Heart left ventricle (tissue), 16 donors: ENCODE results near the gene ZNF202. TPM values are rescaled to one million over a fixed set of nuclear protein-coding genes. Genes with fewer than 3 reads are reported as not detected.

Source experiments
- ATAC-seq, 4 donors: fragments of 200-7000 bp; cut with Tn5 transposase; one replicate each; pipeline ENCODE4 v1.9.1; 2020 to 2022; ENCODE audit warnings: moderate library complexity in 4 of 4, mild to moderate bottlenecking in 3 of 4, moderate number of reproducible peaks in 1 of 4
- DNase-seq, 5 donors: peaks; one replicate each; pipeline ENCODE4 v3.0.0-alpha.2; 2020
- H3K27ac ChIP-seq, 12 donors: fragments of 200-600 bp; sonication (generic) in 4 of 12; one replicate each; pipeline versions ENCODE4 v1.5.0 to v1.8.0; 2016 to 2022; ENCODE audit warnings: mild to moderate bottlenecking in 2 of 12
- H3K27me3 ChIP-seq, 9 donors: fragments of 200-600 bp; sonication (generic) in 2 of 9; one replicate each; pipeline versions ENCODE4 v1.5.1 to v1.8.0; 2016 to 2022; ENCODE audit warnings: mild to moderate bottlenecking in 3 of 9
- H3K36me3 ChIP-seq, 9 donors: fragments of 200-600 bp; sonication (generic) in 2 of 9; one replicate each; pipeline versions ENCODE4 v1.5.0 to v1.8.0; 2018 to 2022; ENCODE audit warnings: mild to moderate bottlenecking in 2 of 9
- H3K4me1 ChIP-seq, 12 donors: fragments of 200-600 bp; sonication (generic) in 4 of 12; one replicate each; pipeline versions ENCODE4 v1.5.0 to v1.8.0; 2016 to 2022; ENCODE audit warnings: mild to moderate bottlenecking in 3 of 12
- H3K4me3 ChIP-seq, 12 donors: fragments of 200-600 bp; sonication (generic) in 4 of 12; one replicate each; pipeline versions ENCODE4 v1.5.0 to v1.8.0; 2017 to 2022; ENCODE audit warnings: mild to moderate bottlenecking in 9 of 12, moderate library complexity in 4 of 12
- H3K9me3 ChIP-seq, 12 donors: fragments of 200-600 bp; sonication (generic) in 4 of 12; one replicate each; pipeline versions ENCODE4 v1.5.0 to v1.8.0; 2016 to 2022; ENCODE audit warnings: mild to moderate bottlenecking in 1 of 12
- CTCF ChIP-seq, 12 donors: fragments of 200-600 bp; sonication (generic) in 4 of 12; IDR thresholded peaks; one replicate each; pipeline versions ENCODE4 v1.5.0 to v1.8.0; 2018 to 2022; ENCODE audit warnings: antibody characterized with exemption in 12 of 12, mild to moderate bottlenecking in 5 of 12
- POLR2A ChIP-seq, 2 donors: fragments of 450-650 bp; IDR thresholded peaks; one replicate each; pipeline ENCODE4 v1.6.1; 2017; ENCODE audit warnings: antibody characterized with exemption in 2 of 2, mild to moderate bottlenecking in 2 of 2, moderate library complexity in 2 of 2
- WGBS, 4 donors: extraction: QIAGEN DNeasy Blood & Tissue Kit in 2 of 4; methylation state at CpG; one replicate each; pipeline versions ENCODE4 v1.1.5 to v1.1.7; 2013 to 2018; 5-methylcytosine and 5-hydroxymethylcytosine counted together
- intact Hi-C, 10 donors: fragments of 100-400 bp; cut with DNase I; formaldehyde crosslinking; loops; one replicate each; pipeline versions ENCODE4 v1.11.1 to v1.14.2; 2022
- polyA plus RNA-seq, 2 donors: library from polyadenylated mRNA; stranded (reverse); fragments of 200-250 nt; gene quantifications; one replicate each; pipeline ENCODE4 v1.2.3, GENCODE V29; 2013
- total RNA-seq, 9 donors: library from RNA; depleted of rRNA in 2 of 9; stranded (reverse); fragments of >200 nt in 2 of 9; fragmentation: NEBNext Ultra II Directional in 3 of 9; extraction: Animal tissue kit (Norgen Biotek cat#: 25700) in 3 of 9; gene quantifications; one replicate each; pipeline versions ENCODE4 v1.1.0 to v1.2.4, GENCODE V29; 2016 to 2023
- donor health status: ischemic (EF 13 %, LVEDD 7.1; RV severe dilation, severe dysfunction).
- donor health status: healthy with polysubstance abuse.
- donor health status: DM: no; HTN: yes; CAD: no.
- donor health status: DM: no; HTN: no; CAD: no.
- donor health status: ischemic (EF 25% LVEDD 6.9; RV normal size, moderate dysfunction).
- donor health status: ischemic (EF 25% LVEDD 5.7; RV mildly dilated, moderate dysfunction).
- donor health status: healthy.
- donor health status: DM: yes; HTN: yes; CAD: no.
- donor health status: ischemic (EF 35%, LVEDD 5.7; RV mildly dilated, moderate dysfunction).
- donor health status: nonischemic (EF 11% LVEDD 7.7; RV severe dilation, severe dysfunction).
- donor health status: DM: yes; HTN: yes; CAD: no.
- donor health status: PGD.
- donor health status: ischemic (EF 29% LVEDD 5.4; RV normal size, mild dysfunction).
- donor health status: nonischemic (EF 23%, LVEDD 6.1; RV moderate dilation, normal function).

Gene ZNF202
- total and polyA plus RNA-seq, 11 donors: 1.7 to 7.0 (median 4.4) TPM

GRCh38 chr11:123684601-123685000 lies 56.9 kb downstream of the ZNF202 start:
- 89 to 93% (median 92%) methylated on average over 6 of the region's 6 CpGs for WGBS, 4 donors
- Histone ChIP-seq H3K4me1 (no peaks in the 10 kb centered on the region), H3K36me3 (no peaks in the 10 kb centered on the region), H3K4me3 (no peak overlapping the region), H3K27ac (no peak overlapping the region), H3K9me3 (no peaks in the 10 kb centered on the region), H3K27me3 (peaks cover 0 to 20% (median 3%) of the 10 kb centered on the region in 9 donors)
- intact Hi-C loops: no loop called here
- ATAC-seq (no peak), DNase-seq (no peak)
- TF ChIP-seq POLR2A (IDR thresholded peaks at IDR 0.05) (no peak), CTCF (IDR thresholded peaks at IDR 0.05) (no peak)

- Histone ChIP-seq H3K4me1 (no peaks in the 10 kb centered on the region), H3K4me3 (no peak overlapping the region), H3K27me3 (peaks cover 0 to 13% (median 3%) of the 10 kb centered on the region in 9 donors), H3K27ac (no peak overlapping the region), H3K36me3 (no peaks in the 10 kb centered on the region), H3K9me3 (no peaks in the 10 kb centered on the region)
- intact Hi-C loops: no loop called here
- ATAC-seq (no peak), DNase-seq (no peak)
- TF ChIP-seq POLR2A (IDR thresholded peaks at IDR 0.05) (no peak), CTCF (IDR thresholded peaks at IDR 0.05) (no peak)
- 59 to 66% (median 60%) methylated on average over 8 of the region's 8 CpGs for WGBS, 4 donors
Observed at GRCh38 chr11:123683428-123684170, 57.9 kb downstream of the ZNF202 start.

GRCh38 chr11:123682696-123683410 lies 58.6 kb downstream of the ZNF202 start:
- Histone ChIP-seq H3K36me3 (no peaks in the 10 kb centered on the region), H3K4me1 (no peaks in the 10 kb centered on the region), H3K27me3 (peaks cover 0 to 6% (median 3%) of the 10 kb centered on the region in 9 donors), H3K4me3 (no peak overlapping the region), H3K27ac (no peak overlapping the region), H3K9me3 (no peaks in the 10 kb centered on the region)
- DNase-seq (no peak), ATAC-seq (no peak)
- WGBS, 4 donors: 54 to 68% (median 59%) methylated on average over 5 of the region's 5 CpGs
- no peak for TF ChIP-seq CTCF (IDR thresholded peaks at IDR 0.05)
- no peak for TF ChIP-seq POLR2A (IDR thresholded peaks at IDR 0.05)
- intact Hi-C loops: no loop called here

GRCh38 chr11:123681030-123681429 lies 60.4 kb downstream of the ZNF202 start:
- ATAC-seq: no peak
- WGBS, 4 donors: 75 to 86% (median 78%) methylated on average over 2 of the region's 2 CpGs
- Histone ChIP-seq H3K9me3 (no peaks in the 10 kb centered on the region), H3K27me3 (peaks cover 0 to 3% (median 0%) of the 10 kb centered on the region in 9 donors), H3K27ac (no peak overlapping the region), H3K4me3 (no peak overlapping the region), H3K36me3 (no peaks in the 10 kb centered on the region), H3K4me1 (no peaks in the 10 kb centered on the region)
- DNase-seq: no peak
- no peak for TF ChIP-seq CTCF (IDR thresholded peaks at IDR 0.05)
- no peak for TF ChIP-seq POLR2A (IDR thresholded peaks at IDR 0.05)
- intact Hi-C loops: no loop called here
